ENCODE data around the gene INF2. TPM values are rescaled to one million over a fixed set of nuclear protein-coding genes. Genes with fewer than 3 reads are reported as not detected.

The INF2 gene
- total and polyA plus RNA-seq, 2 donors (not counting 3 experiments of a cell fraction or from before 2014, with no cell fraction given) = 55.3 to 124 TPM

DNA sequence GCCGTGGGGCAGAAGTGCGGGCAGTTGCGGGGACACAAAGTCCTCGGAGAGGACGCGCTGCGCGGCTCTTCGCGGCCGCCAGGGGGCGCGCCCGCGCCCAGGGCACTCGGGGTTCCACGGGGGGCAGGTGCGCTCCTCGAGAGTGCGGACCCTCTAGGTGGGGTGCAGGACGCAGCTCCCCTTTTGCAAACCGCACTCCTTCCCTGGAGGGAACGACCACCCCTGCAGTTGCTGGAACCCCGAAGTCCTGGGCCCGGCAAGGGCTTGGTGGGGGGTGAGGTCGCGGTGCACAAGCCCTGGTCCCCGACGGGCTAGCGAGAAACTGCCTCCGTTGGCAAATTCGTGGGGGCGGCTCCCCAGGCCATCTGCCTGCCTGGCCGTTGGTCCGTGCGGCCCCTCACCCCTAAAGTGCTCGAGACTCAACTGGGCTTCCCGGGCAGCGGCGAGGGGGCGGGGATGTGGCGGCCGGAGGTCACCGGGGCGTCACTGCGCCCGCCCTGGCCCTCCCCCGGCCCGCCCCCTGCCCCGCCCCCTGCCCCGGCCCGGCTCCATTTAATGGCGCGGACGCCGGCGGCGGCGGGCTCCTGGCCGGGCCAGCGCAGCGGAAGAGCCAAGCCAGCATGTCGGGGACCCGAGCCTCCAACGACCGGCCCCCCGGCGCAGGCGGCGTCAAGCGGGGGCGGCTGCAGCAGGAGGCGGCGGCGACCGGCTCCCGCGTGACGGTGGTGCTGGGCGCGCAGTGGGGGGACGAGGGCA is 34.4 kb downstream of the INF2 start, which contains the start of gene ADSS1:
Gene ADSS1 (plus strand): TSS at position 579 of the 756 bp plus-strand sequence. CDS start 42 bp downstream, at position 621.
- FAIRE-seq = no peak
- H3K27ac ChIP-seq (ENCODE audit: insufficient read depth, low read depth, low read length) = no peak within 1 kb of the TSS
- no peaks in the 10 kb centered on the region for H3K9me3 ChIP-seq (replicated peaks; ENCODE audit: control insufficient read depth, insufficient read depth, low read length)
- DNase-seq (ENCODE audit: low read depth, low spot score) = peak; percentile 46
- H3K9ac ChIP-seq (replicated peaks; ENCODE audit: extremely low read depth, insufficient read depth, low read length) = no peak within 1 kb of the TSS
- H3K4me3 ChIP-seq (replicated peaks in 1 of 3; ENCODE audit: insufficient read depth in 1 of 3, low read depth in 1 of 3, low read length in 3 of 3) = peak within 1 kb of the TSS; percentile 7 to 52 (median 35)
- H4K20me1 ChIP-seq (replicated peaks; ENCODE audit: control insufficient read depth, extremely low read depth, insufficient read depth, low read length) = no peaks in the 10 kb centered on the region
- H3K27me3 ChIP-seq (ENCODE audit: control insufficient read depth in 2 of 2, insufficient read depth in 2 of 2, low read length in 2 of 2) = no peaks in the 10 kb centered on the region
- H3K36me3 ChIP-seq (ENCODE audit: control insufficient read depth in 2 of 2, extremely low read depth in 1 of 2, insufficient read depth in 2 of 2, low read length in 2 of 2) = peaks cover 0 to 6% of the 10 kb centered on the region in 2 experiments
- H3K4me1 ChIP-seq (ENCODE audit: control insufficient read depth, extremely low read depth, insufficient read depth, low read length) = peaks cover 5% of the 10 kb centered on the region
- no TSS peak for BruUV-seq (replicated peaks)
- no peaks in the 10 kb centered on the region for H3K9me1 ChIP-seq (replicated peaks; ENCODE audit: control insufficient read depth, extremely low read depth, insufficient read depth, low read length)
- dilution Hi-C loops (cut with MboI; ENCODE audit: extremely low pct_ligation_motif_present, low sequenced_read_pairs) = no loop called here
- ChIA-PET CTCF (interaction anchor here (0.7 to 3.2 kb wide), 4 partner anchors 8 to 29 kb away, joined by 3 to 17 read pairs (median 3); partner anchors contain the start of gene SIVA1), POLR2A (no interaction called here)
- H3K4me2 ChIP-seq (ENCODE audit: insufficient read depth, low read length) = peak within 1 kb of the TSS; percentile 37
- intact Hi-C loops (cut with micrococcal nuclease) = loop anchor here (2.0 kb wide), 1 partner anchor 29 kb away; the partner anchor contains the start of gene SIVA1
- TF ChIP-seq GATA2 (IDR thresholded peaks at IDR 0.05; ENCODE audit: insufficient read depth, insufficient read length, low read depth, low read length) (no peak), MAX (IDR thresholded peaks at IDR 0.05; ENCODE audit: insufficient read depth, insufficient read length) (no peak), FOS (IDR thresholded peaks at IDR 0.05; ENCODE audit: borderline replicate concordance, insufficient read depth, low read length) (no peak), POLR2A (IDR thresholded peaks at IDR 0.05; ENCODE audit: low read depth, low read length) (peak; percentile 67), POLR2AphosphoS5 (IDR thresholded peaks at IDR 0.05; ENCODE audit: insufficient read depth, low read depth, low read length) (peak; percentile 72), MYC (IDR thresholded peaks at IDR 0.05; ENCODE audit: low read depth, low read length) (no peak), CTCF (IDR thresholded peaks at IDR 0.05; ENCODE audit: extremely low read depth in 1 of 2, insufficient read depth in 1 of 2, low read depth in 1 of 2, low read length in 2 of 2) (peak; percentile 93 to 97), JUN (IDR thresholded peaks at IDR 0.05; ENCODE audit: borderline replicate concordance, insufficient read depth, insufficient read length, low read depth) (no peak)
- peak within 1 kb of the TSS; percentile 50 for H2AFZ ChIP-seq (ENCODE audit: low read depth, low read length)
- H3K79me2 ChIP-seq (ENCODE audit: control insufficient read depth, insufficient read depth, low read length) = no peaks in the 10 kb centered on the region

All from endothelial cell of umbilical vein (primary cell).